GM19455 (cell line): ENCODE measurements around the gene FRZB.

Experiments used
- ATAC-seq: cut with Tn5 transposase; IDR thresholded peaks from one replicate; pipeline ENCODE4 v1.9.1; 2021; ENCODE audit not compliant: unreplicated experiment

FRZB gene

DNA sequence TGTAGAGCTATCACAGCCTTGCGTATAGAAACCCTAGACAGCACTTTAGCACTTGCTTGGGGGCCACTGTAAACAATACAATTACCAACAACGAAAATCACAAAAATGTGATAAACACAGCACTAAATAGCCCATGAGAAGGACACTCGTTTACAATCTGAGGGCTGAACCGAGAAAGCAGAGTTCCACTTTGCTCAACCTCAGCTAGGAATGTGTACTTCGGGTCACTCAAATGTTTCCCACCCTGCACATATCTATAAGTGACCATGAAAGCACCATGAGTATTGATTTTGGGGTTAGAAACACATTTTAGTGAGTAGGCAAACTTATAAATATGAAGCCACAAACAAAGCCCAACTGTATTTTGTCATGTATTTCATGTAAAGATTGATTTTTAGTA lies 62.3 kb downstream of the FRZB start:
- no peak for ATAC-seq

GRCh38 chr2:182798736-182799135 lies 67.7 kb downstream of the FRZB start:
- no peak for ATAC-seq

DNA sequence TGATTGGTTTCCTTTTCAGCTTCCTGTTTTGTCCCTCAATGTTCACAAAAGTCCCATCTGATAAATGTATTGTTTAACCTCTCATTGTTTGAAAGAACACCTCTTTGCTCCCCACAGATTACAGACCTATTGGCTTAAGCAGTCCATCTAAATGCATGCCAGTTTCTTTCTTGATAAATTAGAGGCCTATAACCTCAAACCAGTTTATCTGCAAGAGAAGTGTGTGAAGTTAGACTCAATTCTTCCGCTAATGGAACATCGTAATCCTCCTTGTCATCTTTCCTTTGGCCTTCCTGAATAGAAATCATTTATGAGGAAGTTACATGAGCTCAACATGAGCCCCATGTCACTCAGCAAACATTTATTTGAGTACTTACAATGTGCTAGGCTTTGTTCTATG lies 74.0 kb downstream of the FRZB start:
- ATAC-seq, result no peak

- no peak for ATAC-seq
Measured at GRCh38 chr2:182784777-182785176, 81.7 kb downstream of the FRZB start.

DNA sequence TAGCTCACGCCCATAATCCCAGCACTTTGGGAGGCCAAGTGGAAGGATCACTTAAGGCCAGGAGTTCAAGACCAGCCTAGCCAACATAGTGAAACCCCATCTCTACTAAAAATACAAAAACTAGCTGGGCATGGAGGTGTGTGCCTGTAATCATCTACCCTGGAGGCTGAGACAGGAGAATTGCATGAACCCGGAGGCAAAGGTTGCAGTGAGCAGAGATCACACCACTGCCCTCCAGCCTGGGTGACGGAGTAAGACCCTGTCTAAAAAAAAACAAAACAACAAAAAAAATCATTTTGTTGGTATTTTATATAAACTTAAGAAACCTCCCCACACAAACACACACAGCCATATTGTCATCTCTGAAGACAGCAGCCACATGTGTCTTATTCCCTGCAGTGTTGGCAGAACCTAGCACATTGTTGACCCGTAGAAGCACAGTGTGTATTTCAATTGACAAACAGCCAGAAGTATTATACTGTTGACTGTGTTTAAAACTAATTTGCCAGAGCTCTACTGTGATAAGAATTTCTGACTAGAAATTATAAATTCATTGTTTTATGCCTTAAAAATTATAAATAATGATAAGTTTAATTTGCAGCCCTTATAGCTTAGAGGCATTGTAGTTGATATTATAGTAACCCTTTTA lies 82.3 kb downstream of the FRZB start:
- ATAC-seq, result no peak
